K562 (cell line): ENCODE data around the gene ATP13A4. TPM values are rescaled to one million over a fixed set of nuclear protein-coding genes. Genes with fewer than 3 reads are reported as not detected.

Experiments used
- BCLAF1 ChIP-seq, 2 experiments: fragments of 450-650 bp in 1 of 2; IDR thresholded peaks; 2 replicates each; pipeline ENCODE4 v1.6.1; 2011 to 2017; ENCODE audit warnings: low read depth in 2 of 2, antibody characterized with exemption in 1 of 2, borderline replicate concordance in 1 of 2, low read length in 1 of 2, mild to moderate bottlenecking in 1 of 2, mixed read lengths in 1 of 2; ENCODE audit not compliant: control insufficient read depth in 1 of 2
- DNMT1 ChIP-seq: fragments of 450-650 bp; IDR thresholded peaks from 2 replicates; pipeline ENCODE4 v1.6.1; 2016; ENCODE audit warnings: antibody characterized with exemption, mild to moderate bottlenecking
- E2F4 ChIP-seq: sonication (generic); formaldehyde crosslinking; IDR thresholded peaks from 2 replicates; pipeline ENCODE4 v1.8.0; 2022; ENCODE audit warnings: mild to moderate bottlenecking, low read depth, missing genetic modification reagents
- HBP1 ChIP-seq: fragments of 450-650 bp; formaldehyde crosslinking; IDR thresholded peaks from 2 replicates; pipeline ENCODE4 v1.4.0; 2022; ENCODE audit warnings: missing genetic modification characterization
- HNRNPK ChIP-seq: fragments of 200-400 bp; formaldehyde crosslinking; IDR thresholded peaks from one replicate; pipeline ENCODE4 v1.6.1; 2018; ENCODE audit warnings: mild to moderate bottlenecking, low read depth, low read length; ENCODE audit not compliant: poor library complexity, severe bottlenecking
- IFI16 ChIP-seq: fragments of 250-450 bp; sonication (Bioruptor Pico); IDR thresholded peaks from 2 replicates; pipeline ENCODE4 v2.1.2; 2022; ENCODE audit warnings: mild to moderate bottlenecking, inconsistent platforms
- IRF9 ChIP-seq: fragments of 450-650 bp; IDR thresholded peaks from 2 replicates; pipeline ENCODE4 v1.6.1; 2016; ENCODE audit warnings: missing biosample characterization, missing genetic modification characterization
- KHSRP ChIP-seq: fragments of 450-650 bp; IDR thresholded peaks from 2 replicates; pipeline ENCODE4 v1.6.1; 2017
- KLF10 ChIP-seq: fragments of 250-450 bp; sonication (Bioruptor Pico); IDR thresholded peaks from 2 replicates; pipeline ENCODE4 v1.6.1; 2021; ENCODE audit warnings: matching md5 sums
- L3MBTL2 ChIP-seq: fragments of 450-650 bp; IDR thresholded peaks from 2 replicates; pipeline ENCODE4 v1.6.1; 2016; ENCODE audit warnings: mild to moderate bottlenecking, moderate library complexity
- LARP7 ChIP-seq: fragments of 450-650 bp; IDR thresholded peaks from 2 replicates; pipeline ENCODE4 v1.6.1; 2016
- MCM7 ChIP-seq, 2 experiments: fragments of 450-650 bp; IDR thresholded peaks; 2 replicates each; pipeline ENCODE4 v1.6.1; 2016 to 2018
- MTA3 ChIP-seq: fragments of 450-650 bp; formaldehyde crosslinking; IDR thresholded peaks from 2 replicates; pipeline ENCODE4 v1.6.1; 2017; ENCODE audit warnings: mild to moderate bottlenecking, borderline replicate concordance
- NCOA6 ChIP-seq: fragments of 450-650 bp; IDR thresholded peaks from 2 replicates; pipeline ENCODE4 v1.6.1; 2017; ENCODE audit warnings: mild to moderate bottlenecking
- OTX1 ChIP-seq: fragments of 450-650 bp; formaldehyde crosslinking; IDR thresholded peaks from 2 replicates; pipeline ENCODE4 v1.4.0; 2022; ENCODE audit warnings: mild to moderate bottlenecking
- PCBP2 ChIP-seq: fragments of 200-400 bp; formaldehyde crosslinking; IDR thresholded peaks from 2 replicates; pipeline ENCODE4 v1.6.1; 2018; ENCODE audit warnings: low read length, low read depth, mild to moderate bottlenecking, moderate library complexity; ENCODE audit not compliant: poor library complexity, severe bottlenecking
- PTTG1 ChIP-seq: fragments of 450-650 bp; IDR thresholded peaks from 2 replicates; pipeline ENCODE4 v1.6.1; 2016; ENCODE audit warnings: low read depth, mild to moderate bottlenecking, missing genetic modification characterization, missing compliant biosample characterization
- RBM14 ChIP-seq: fragments of 200-400 bp; formaldehyde crosslinking; IDR thresholded peaks from 2 replicates; pipeline ENCODE4 v1.6.1; 2018; ENCODE audit warnings: low read depth, mild to moderate bottlenecking, low read length, moderate library complexity, borderline replicate concordance; ENCODE audit not compliant: insufficient read depth
- STAG1 ChIP-seq: sonication (generic); formaldehyde crosslinking; IDR thresholded peaks from 2 replicates; pipeline ENCODE4 v1.5.0; 2020; ENCODE audit warnings: missing genetic modification reagents, borderline replicate concordance
- TCF7 ChIP-seq: sonication (generic); IDR thresholded peaks from 2 replicates; pipeline ENCODE4 v1.6.1; 2016; ENCODE audit warnings: antibody characterized with exemption, borderline replicate concordance
- THRAP3 ChIP-seq: fragments of 450-650 bp; IDR thresholded peaks from 2 replicates; pipeline ENCODE4 v1.6.1; 2016; ENCODE audit warnings: mild to moderate bottlenecking, inconsistent platforms, borderline replicate concordance
- USF2 ChIP-seq: sonication (generic); formaldehyde crosslinking; IDR thresholded peaks from 2 replicates; pipeline ENCODE4 v1.5.0; 2020; ENCODE audit warnings: missing genetic modification reagents
- ZNF76 ChIP-seq: fragments of 250-450 bp; sonication (Bioruptor Pico); IDR thresholded peaks from 2 replicates; pipeline ENCODE4 v1.4.0; 2020; ENCODE audit warnings: mild to moderate bottlenecking, moderate library complexity, borderline replicate concordance
- polyA plus RNA-seq, 8 experiments: library from polyadenylated mRNA; depleted of rRNA in 4 of 8; stranded (reverse) in 5 of 8; unstranded in 3 of 8; fragments of >200 nt; fragmentation: Nextera tagmentation in 2 of 8; fragmentation: Illumina TruSeq in 1 of 8; extraction: Ambion mirVana in 2 of 8; extraction: Trizol in 1 of 8; gene quantifications; 2 replicates each; pipeline versions ENCODE4 v1.2.1 to v1.2.3, GENCODE V29; 2011 to 2014; ENCODE audit warnings: inconsistent platforms in 1 of 8, missing spikeins in 1 of 8
- total RNA-seq, 7 experiments: library from RNA; depleted of rRNA in 6 of 7; stranded (reverse); fragments of >200 nt in 6 of 7; fragmentation: Illumina TruSeq in 2 of 7; extraction: Trizol in 2 of 7; gene quantifications; 2 replicates each; pipeline versions ENCODE4 v1.2.1 to v1.2.3, GENCODE V29; 2011 to 2021; ENCODE audit warnings: low replicate concordance in 1 of 7

ATP13A4 gene
- total and polyA plus RNA-seq, 9 of the 15 experiments (the other 6 are each of a cell fraction or from before 2014, with no cell fraction given): 0.03 to 0.14 (median 0.07) TPM; not detected in 6

GRCh38 chr3:193593668-193594030, 39.0 kb upstream of the ATP13A4 start (continued):
- TF ChIP-seq RBM14 (no peak), PTTG1 (tag) (no peak), STAG1 (CRISPR knock-in tag) (no peak), MTA3 (no peak), L3MBTL2 (no peak), HBP1 (CRISPR knock-in tag) (0 out of 2 replicates have a peak, but pooled peaks have one; percentile 25), HNRNPK (no peak), KLF10 (CRISPR knock-in tag) (no peak), E2F4 (CRISPR knock-in tag) (no peak), KHSRP (no peak), LARP7 (peak; percentile 84; the same call in 1 of the 2 replicates), TCF7 (no peak), USF2 (no peak), OTX1 (peak; percentile 72; the same call in 1 of the 2 replicates), THRAP3 (peak; percentile 58; the same call in 1 of the 2 replicates), BCLAF1 (IDR thresholded peaks at IDR 0.05; ENCODE audit: borderline replicate concordance in 1 of 2, control insufficient read depth in 1 of 2, low read depth in 2 of 2, low read length in 1 of 2) (no peak), PCBP2 (no peak), IFI16 (CRISPR knock-in tag) (no peak), DNMT1 (0 out of 2 replicates have a peak, but pooled peaks have one; percentile 63), ZNF76 (CRISPR knock-in tag) (no peak), MCM7 (IDR thresholded peaks at IDR 0.05) (no peak), IRF9 (tag) (no peak), NCOA6 (no peak)
